ENCODE measurements around the gene ASB11.

Gene ASB11

GRCh38 chrX:15322072-15322471 is 6.6 kb upstream of the ASB11 start:
- no peak overlapping the region for H3K4me3 ChIP-seq (IDR thresholded peaks at IDR 0.05; ENCODE audit: insufficient read depth, low read depth, low read length)
- no peak overlapping the region for H3K27ac ChIP-seq
- no peak overlapping the region for H2AFZ ChIP-seq (ENCODE audit: low read depth)
- no peaks in the 10 kb centered on the region for H4K20me1 ChIP-seq (ENCODE audit: insufficient read depth)
- TF ChIP-seq CTCF (conservative IDR thresholded peaks at IDR 0.05; ENCODE audit: low read depth, low read length): no peak
- no peaks in the 10 kb centered on the region for H3K79me2 ChIP-seq (ENCODE audit: insufficient read depth, low read depth)
- H3K9ac ChIP-seq: no peak overlapping the region
- H3K36me3 ChIP-seq (ENCODE audit: insufficient read depth): no peaks in the 10 kb centered on the region
- H3K27me3 ChIP-seq (ENCODE audit: insufficient read depth, low read depth): no peaks in the 10 kb centered on the region
- H3K4me1 ChIP-seq (ENCODE audit: low read depth, poor library complexity, severe bottlenecking): no peaks in the 10 kb centered on the region
- no peak overlapping the region for H3K4me2 ChIP-seq

- Histone ChIP-seq H4K20me1 (ENCODE audit: insufficient read depth) (no peaks in the 10 kb centered on the region), H3K27ac (no peak overlapping the region), H3K9ac (no peak overlapping the region), H2AFZ (ENCODE audit: low read depth) (no peak overlapping the region), H3K27me3 (ENCODE audit: insufficient read depth, low read depth) (no peaks in the 10 kb centered on the region), H3K4me1 (ENCODE audit: low read depth, poor library complexity, severe bottlenecking) (no peaks in the 10 kb centered on the region), H3K36me3 (ENCODE audit: insufficient read depth) (no peaks in the 10 kb centered on the region), H3K4me2 (no peak overlapping the region), H3K79me2 (ENCODE audit: insufficient read depth, low read depth) (no peaks in the 10 kb centered on the region), H3K4me3 (IDR thresholded peaks at IDR 0.05; ENCODE audit: insufficient read depth, low read depth, low read length) (no peak overlapping the region)
- TF ChIP-seq CTCF (conservative IDR thresholded peaks at IDR 0.05; ENCODE audit: low read depth, low read length): no peak
Measured at GRCh38 chrX:15321447-15321846, 6.0 kb upstream of the ASB11 start.

GRCh38 chrX:15320297-15320696 is 4.9 kb upstream of the ASB11 start:
- no peaks in the 10 kb centered on the region for H4K20me1 ChIP-seq (ENCODE audit: insufficient read depth)
- no peak overlapping the region for H3K27ac ChIP-seq
- no peak overlapping the region for H3K9ac ChIP-seq
- H3K4me2 ChIP-seq: no peak overlapping the region
- no peak overlapping the region for H2AFZ ChIP-seq (ENCODE audit: low read depth)
- TF ChIP-seq CTCF (conservative IDR thresholded peaks at IDR 0.05; ENCODE audit: low read depth, low read length): no peak
- no peaks in the 10 kb centered on the region for H3K4me1 ChIP-seq (ENCODE audit: low read depth, poor library complexity, severe bottlenecking)
- no peak overlapping the region for H3K4me3 ChIP-seq (IDR thresholded peaks at IDR 0.05; ENCODE audit: insufficient read depth, low read depth, low read length)
- H3K36me3 ChIP-seq (ENCODE audit: insufficient read depth): no peaks in the 10 kb centered on the region
- H3K79me2 ChIP-seq (ENCODE audit: insufficient read depth, low read depth): no peaks in the 10 kb centered on the region
- H3K27me3 ChIP-seq (ENCODE audit: insufficient read depth, low read depth): no peaks in the 10 kb centered on the region

GRCh38 chrX:15319075-15319474 is 3.6 kb upstream of the ASB11 start:
- Histone ChIP-seq H3K4me1 (ENCODE audit: low read depth, poor library complexity, severe bottlenecking) (no peaks in the 10 kb centered on the region), H3K36me3 (ENCODE audit: insufficient read depth) (no peaks in the 10 kb centered on the region), H3K4me3 (IDR thresholded peaks at IDR 0.05; ENCODE audit: insufficient read depth, low read depth, low read length) (no peak overlapping the region), H3K9ac (no peak overlapping the region), H3K4me2 (no peak overlapping the region), H3K27ac (no peak overlapping the region), H3K27me3 (ENCODE audit: insufficient read depth, low read depth) (no peaks in the 10 kb centered on the region), H2AFZ (ENCODE audit: low read depth) (no peak overlapping the region), H3K79me2 (ENCODE audit: insufficient read depth, low read depth) (no peaks in the 10 kb centered on the region), H4K20me1 (ENCODE audit: insufficient read depth) (no peaks in the 10 kb centered on the region)
- TF ChIP-seq CTCF (conservative IDR thresholded peaks at IDR 0.05; ENCODE audit: low read depth, low read length): no peak

GRCh38 chrX:15314472-15314871 is 968 bp downstream of the ASB11 start:
- no peak for TF ChIP-seq CTCF (conservative IDR thresholded peaks at IDR 0.05; ENCODE audit: low read depth, low read length)
- H3K4me1 ChIP-seq (ENCODE audit: low read depth, poor library complexity, severe bottlenecking): no peaks in the 10 kb centered on the region
- no peaks in the 10 kb centered on the region for H3K79me2 ChIP-seq (ENCODE audit: insufficient read depth, low read depth)
- no peak overlapping the region for H2AFZ ChIP-seq (ENCODE audit: low read depth)
- H3K27me3 ChIP-seq (ENCODE audit: insufficient read depth, low read depth): no peaks in the 10 kb centered on the region
- no peak overlapping the region for H3K9ac ChIP-seq
- H3K27ac ChIP-seq: no peak overlapping the region
- no peak overlapping the region for H3K4me3 ChIP-seq (IDR thresholded peaks at IDR 0.05; ENCODE audit: insufficient read depth, low read depth, low read length)
- no peaks in the 10 kb centered on the region for H3K36me3 ChIP-seq (ENCODE audit: insufficient read depth)
- H3K4me2 ChIP-seq: no peak overlapping the region
- H4K20me1 ChIP-seq (ENCODE audit: insufficient read depth): no peaks in the 10 kb centered on the region
